CD4-positive, alpha-beta T cell treated with Interleukin-2 at 100 ng/mL for 4 hours (primary cell): ENCODE results near the gene GABRR1.
"Not testable (repeated sequence)": the region's sequence is repeated elsewhere in the genome, so short reads cannot be mapped to it uniquely, and the experiment has no call there.

Experiments
- DNase-seq: peaks from one replicate; pipeline ENCODE4 v3.0.0-alpha.2; 2020; ENCODE audit warnings: low spot score

Gene GABRR1

GRCh38 chr6:89154131-89154530 is 63.0 kb downstream of the GABRR1 start:
- no peak for DNase-seq

- no peak for DNase-seq
Observed at GRCh38 chr6:89148016-89148750, 69.0 kb downstream of the GABRR1 start.

- no peak for DNase-seq
Observed at GRCh38 chr6:89146718-89147700, 70.1 kb downstream of the GABRR1 start.

- peak; percentile 53 for DNase-seq
Observed at GRCh38 chr6:89145956-89146717, 71.0 kb downstream of the GABRR1 start, which contains the start of gene PM20D2. Gene PM20D2, plus strand, starts transcription at chr6:89146055. Its CDS starts 90 bp downstream, at chr6:89146145.

- peak; percentile 56 for DNase-seq
Observed at GRCh38 chr6:89145091-89145955, 71.8 kb downstream of the GABRR1 start.

- DNase-seq = no peak
Observed at GRCh38 chr6:89144354-89144906, 72.7 kb downstream of the GABRR1 start.

GRCh38 chr6:89140347-89141156 is 76.6 kb downstream of the GABRR1 start:
- no peak for DNase-seq

GRCh38 chr6:89139509-89140346 is 77.4 kb downstream of the GABRR1 start:
- no peak for DNase-seq

- no peak for DNase-seq
Observed at GRCh38 chr6:89138173-89138572, 79.0 kb downstream of the GABRR1 start.

- no peak for DNase-seq
Observed at GRCh38 chr6:89134723-89135122, 82.4 kb downstream of the GABRR1 start.

- no peak for DNase-seq
Observed at GRCh38 chr6:89133981-89134380, 83.2 kb downstream of the GABRR1 start.

- DNase-seq = no peak
Observed at GRCh38 chr6:89132057-89132456, 85.1 kb downstream of the GABRR1 start.

- DNase-seq = no peak
Observed at GRCh38 chr6:89131599-89131998, 85.6 kb downstream of the GABRR1 start.

- DNase-seq = not testable (repeated sequence)
Observed at GRCh38 chr6:89128256-89128671, 88.9 kb downstream of the GABRR1 start.
